Stimulated activated memory B cell treated with anti-CD40 and anti-IgM and Interleukin-4, amounts not matched to agents 10 μg/mL and 1 μg/mL and 100 μg/mL, for 72 hours (primary cell): ENCODE data around the gene MRPL4.

Experiments
- ATAC-seq: fragments of 150-1000 bp; cut with Tn5 transposase; 2 replicates; pipeline ENCODE4 v1.10.0; 2021
- H3K27ac Mint-ChIP-seq: one replicate; pipeline ENCODE4 v1.8.0; 2022; ENCODE audit warnings: mild to moderate bottlenecking, mixed read lengths
- H3K27me3 Mint-ChIP-seq: one replicate; pipeline ENCODE4 v1.8.0; 2022; ENCODE audit warnings: mixed read lengths
- H3K36me3 Mint-ChIP-seq: one replicate; pipeline ENCODE4 v1.8.0; 2022; ENCODE audit warnings: mixed read lengths
- H3K4me1 Mint-ChIP-seq: one replicate; pipeline ENCODE4 v1.8.0; 2022; ENCODE audit warnings: mixed read lengths
- H3K4me3 Mint-ChIP-seq: one replicate; pipeline ENCODE4 v1.8.0; 2022; ENCODE audit warnings: mild to moderate bottlenecking, moderate library complexity, mixed read lengths
- H3K9me3 Mint-ChIP-seq: one replicate; pipeline ENCODE4 v1.8.0; 2022; ENCODE audit warnings: mixed read lengths

MRPL4 gene

DNA sequence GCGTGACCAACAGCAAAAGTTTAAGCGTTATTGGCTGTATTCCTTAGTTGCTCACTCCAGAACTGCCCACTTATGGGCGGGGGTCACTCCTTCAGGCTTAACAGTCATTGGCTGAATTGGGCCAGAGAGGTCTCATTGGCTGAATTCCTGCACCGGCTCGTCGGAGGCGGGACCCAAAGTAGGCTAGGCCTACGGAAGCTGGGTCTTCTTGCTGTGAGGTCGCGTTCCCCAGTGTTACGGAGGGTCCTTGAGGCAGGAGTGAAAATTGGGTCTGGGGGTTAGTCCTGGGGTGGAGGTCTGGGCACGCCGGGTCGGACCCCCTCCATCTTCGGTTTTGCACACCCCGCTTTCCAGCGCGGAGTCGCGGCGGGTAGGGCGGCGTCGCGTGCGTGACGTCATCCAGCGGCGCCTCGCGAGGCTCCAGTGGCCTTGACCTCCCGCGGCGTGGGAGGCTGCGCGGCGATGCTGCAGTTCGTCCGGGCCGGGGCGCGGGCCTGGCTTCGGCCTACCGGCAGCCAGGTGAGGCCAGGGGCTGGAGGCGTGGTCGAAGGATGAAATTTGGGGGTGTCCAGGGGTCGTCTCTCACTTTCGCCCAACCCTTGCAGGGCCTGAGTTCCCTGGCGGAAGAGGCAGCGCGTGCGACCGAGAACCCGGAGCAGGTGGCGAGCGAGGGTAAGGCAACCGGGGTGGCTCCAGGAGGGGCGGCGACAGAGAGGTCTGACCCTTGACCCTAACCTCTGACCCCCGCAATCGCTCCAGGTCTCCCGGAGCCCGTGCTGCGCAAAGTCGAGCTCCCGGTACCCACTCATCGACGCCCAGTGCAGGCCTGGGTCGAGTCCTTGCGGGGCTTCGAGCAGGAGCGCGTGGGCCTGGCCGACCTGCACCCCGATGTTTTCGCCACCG lies at the start of gene MRPL4:
MRPL4 (plus strand) TSS at position 423 of the 903 bp plus-strand sequence; CDS start at position 463, 40 bp downstream.
- no peaks in the 10 kb centered on the region for H3K27me3 Mint-ChIP-seq
- peak within 1 kb of the TSS; percentile 98 for H3K27ac Mint-ChIP-seq
- peak within 1 kb of the TSS; percentile 99 for H3K4me3 Mint-ChIP-seq
- ATAC-seq, result peak; percentile 99
- peaks cover 33% of the 10 kb centered on the region for H3K36me3 Mint-ChIP-seq
- H3K4me1 Mint-ChIP-seq, result peaks cover 54% of the 10 kb centered on the region
- no peaks in the 10 kb centered on the region for H3K9me3 Mint-ChIP-seq

GRCh38 chr19:10203686-10204085 lies 48.3 kb upstream of the MRPL4 start:
- no peaks in the 10 kb centered on the region for H3K36me3 Mint-ChIP-seq
- peaks cover 12% of the 10 kb centered on the region for H3K4me1 Mint-ChIP-seq
- no peaks in the 10 kb centered on the region for H3K27me3 Mint-ChIP-seq
- H3K4me3 Mint-ChIP-seq, result no peak overlapping the region
- no peak overlapping the region for H3K27ac Mint-ChIP-seq
- no peak for ATAC-seq
- peaks cover 3% of the 10 kb centered on the region for H3K9me3 Mint-ChIP-seq

GRCh38 chr19:10205636-10206035 lies 46.4 kb upstream of the MRPL4 start:
- peaks cover 3% of the 10 kb centered on the region for H3K9me3 Mint-ChIP-seq
- peaks cover 7% of the 10 kb centered on the region for H3K4me1 Mint-ChIP-seq
- no peaks in the 10 kb centered on the region for H3K36me3 Mint-ChIP-seq
- H3K27ac Mint-ChIP-seq, result no peak overlapping the region
- H3K27me3 Mint-ChIP-seq, result no peaks in the 10 kb centered on the region
- ATAC-seq, result no peak
- no peak overlapping the region for H3K4me3 Mint-ChIP-seq

GRCh38 chr19:10206226-10206885 lies 45.7 kb upstream of the MRPL4 start:
- no peak for ATAC-seq
- Mint-ChIP-seq H3K36me3 (no peaks in the 10 kb centered on the region), H3K27ac (no peak overlapping the region), H3K4me1 (peaks cover 7% of the 10 kb centered on the region), H3K9me3 (peaks cover 3% of the 10 kb centered on the region), H3K4me3 (no peak overlapping the region), H3K27me3 (no peaks in the 10 kb centered on the region)

- peaks cover 7% of the 10 kb centered on the region for H3K4me1 Mint-ChIP-seq
- no peak for ATAC-seq
- H3K9me3 Mint-ChIP-seq, result peaks cover 3% of the 10 kb centered on the region
- H3K27ac Mint-ChIP-seq, result no peak overlapping the region
- H3K36me3 Mint-ChIP-seq, result no peaks in the 10 kb centered on the region
- no peaks in the 10 kb centered on the region for H3K27me3 Mint-ChIP-seq
- no peak overlapping the region for H3K4me3 Mint-ChIP-seq
Observed at GRCh38 chr19:10207026-10207425, 45.0 kb upstream of the MRPL4 start.

DNA sequence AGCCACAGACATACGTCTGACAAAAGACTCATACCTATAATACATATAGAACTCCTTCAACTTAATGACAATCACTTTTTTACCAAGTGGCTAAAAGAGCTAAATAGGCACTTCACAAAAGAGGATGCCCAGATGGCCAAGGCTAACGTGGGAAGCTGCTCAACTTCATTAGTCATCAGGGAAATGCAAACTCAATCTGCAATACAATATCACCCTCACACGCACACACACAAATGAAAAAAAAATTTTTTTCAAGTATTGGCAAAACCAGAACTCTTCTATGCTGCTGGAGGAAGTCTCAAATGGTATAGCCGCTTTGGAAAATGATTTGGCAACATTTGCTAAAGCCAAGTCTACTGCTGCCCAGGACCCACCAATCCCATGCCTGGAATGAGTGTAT lies 42.7 kb upstream of the MRPL4 start:
- Mint-ChIP-seq H3K4me3 (no peak overlapping the region), H3K36me3 (no peaks in the 10 kb centered on the region), H3K27me3 (no peaks in the 10 kb centered on the region), H3K27ac (no peak overlapping the region), H3K4me1 (peaks cover 7% of the 10 kb centered on the region), H3K9me3 (peaks cover 3% of the 10 kb centered on the region)
- ATAC-seq, result no peak

- no peak overlapping the region for H3K27ac Mint-ChIP-seq
Observed at GRCh38 chr19:10211061-10211460, 41.0 kb upstream of the MRPL4 start.

DNA sequence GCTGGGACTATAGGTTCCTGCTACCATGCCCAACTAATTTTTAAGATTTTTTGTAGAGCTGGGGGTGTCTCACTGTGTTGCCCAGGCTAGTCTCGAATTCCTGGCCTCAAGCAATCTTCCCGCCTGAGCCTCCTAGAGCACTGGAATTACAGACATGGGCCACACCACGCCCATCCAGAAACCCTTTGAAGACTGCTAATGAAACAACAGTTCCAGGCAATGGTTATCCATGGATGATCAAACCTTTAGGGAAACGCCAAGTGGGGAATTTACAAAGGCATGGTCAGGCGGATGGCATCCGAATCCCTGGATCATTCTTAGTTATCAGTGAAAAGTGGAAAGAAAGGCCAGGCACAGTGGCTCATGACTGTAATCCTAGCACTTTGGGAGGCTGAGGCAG lies 40.3 kb upstream of the MRPL4 start:
- no peak overlapping the region for H3K27ac Mint-ChIP-seq
- H3K9me3 Mint-ChIP-seq, result peaks cover 3% of the 10 kb centered on the region
- H3K27me3 Mint-ChIP-seq, result no peaks in the 10 kb centered on the region
- no peak overlapping the region for H3K4me3 Mint-ChIP-seq
- ATAC-seq, result no peak
- H3K4me1 Mint-ChIP-seq, result no peaks in the 10 kb centered on the region
- no peaks in the 10 kb centered on the region for H3K36me3 Mint-ChIP-seq

More at GRCh38 chr19:10211061-10211460, 41.0 kb upstream of the MRPL4 start:
- Mint-ChIP-seq H3K4me1 (no peaks in the 10 kb centered on the region), H3K4me3 (no peak overlapping the region), H3K27me3 (no peaks in the 10 kb centered on the region), H3K36me3 (no peaks in the 10 kb centered on the region), H3K9me3 (peaks cover 3% of the 10 kb centered on the region)
- no peak for ATAC-seq

DNA sequence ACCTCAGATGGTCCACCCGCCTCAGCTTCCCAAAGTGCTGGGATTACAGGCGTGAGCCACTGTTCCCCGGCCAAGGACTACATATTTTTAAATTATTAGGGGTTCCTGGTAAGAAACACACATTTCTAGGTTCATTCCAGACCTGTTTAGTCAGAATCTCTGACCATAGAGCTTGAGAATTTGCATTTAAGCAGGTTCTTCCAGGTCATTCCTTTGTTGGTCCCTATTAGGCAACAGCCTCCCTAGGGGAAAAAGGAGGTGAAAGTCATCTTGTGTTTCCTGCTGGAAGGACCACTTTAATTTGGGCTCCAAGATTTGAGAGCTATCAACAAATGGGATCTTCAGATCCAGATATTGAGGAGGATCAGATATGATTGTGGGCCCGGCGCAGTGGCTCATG lies 37.2 kb upstream of the MRPL4 start:
- Mint-ChIP-seq H3K4me3 (no peak overlapping the region), H3K27me3 (no peaks in the 10 kb centered on the region), H3K4me1 (peaks cover 12% of the 10 kb centered on the region), H3K9me3 (no peaks in the 10 kb centered on the region), H3K27ac (no peak overlapping the region), H3K36me3 (no peaks in the 10 kb centered on the region)
- ATAC-seq, result no peak

GRCh38 chr19:10217085-10217484 lies 34.9 kb upstream of the MRPL4 start:
- no peak for ATAC-seq
- H3K4me1 Mint-ChIP-seq, result peaks cover 32% of the 10 kb centered on the region
- H3K36me3 Mint-ChIP-seq, result no peaks in the 10 kb centered on the region
- H3K9me3 Mint-ChIP-seq, result no peaks in the 10 kb centered on the region
- no peak overlapping the region for H3K27ac Mint-ChIP-seq
- no peak overlapping the region for H3K4me3 Mint-ChIP-seq
- H3K27me3 Mint-ChIP-seq, result no peaks in the 10 kb centered on the region

DNA sequence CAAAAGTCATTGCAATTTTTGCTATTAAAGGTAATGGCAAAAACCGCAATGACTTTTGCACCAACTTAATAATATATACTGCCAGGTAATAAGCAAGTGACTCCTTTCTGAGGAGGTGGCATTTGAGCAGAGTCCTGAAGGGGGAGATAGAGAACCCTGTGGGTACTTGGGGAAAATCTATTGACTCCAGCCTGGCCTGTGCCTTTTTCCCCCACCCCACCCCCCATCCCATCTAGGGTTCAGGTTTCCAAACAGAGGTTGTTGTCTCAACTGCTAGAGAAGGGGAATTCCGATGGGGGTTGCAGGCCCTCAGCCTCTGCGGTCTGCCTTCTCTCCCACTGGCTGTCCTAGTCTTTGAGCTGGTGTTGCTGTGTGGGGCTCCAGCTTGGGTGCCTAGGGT lies 32.3 kb upstream of the MRPL4 start:
- Mint-ChIP-seq H3K4me1 (peaks cover 39% of the 10 kb centered on the region), H3K27ac (peak overlapping the region; percentile 30), H3K4me3 (no peak overlapping the region), H3K9me3 (no peaks in the 10 kb centered on the region), H3K36me3 (peaks cover 12% of the 10 kb centered on the region), H3K27me3 (no peaks in the 10 kb centered on the region)
- peak; percentile 86 for ATAC-seq

DNA sequence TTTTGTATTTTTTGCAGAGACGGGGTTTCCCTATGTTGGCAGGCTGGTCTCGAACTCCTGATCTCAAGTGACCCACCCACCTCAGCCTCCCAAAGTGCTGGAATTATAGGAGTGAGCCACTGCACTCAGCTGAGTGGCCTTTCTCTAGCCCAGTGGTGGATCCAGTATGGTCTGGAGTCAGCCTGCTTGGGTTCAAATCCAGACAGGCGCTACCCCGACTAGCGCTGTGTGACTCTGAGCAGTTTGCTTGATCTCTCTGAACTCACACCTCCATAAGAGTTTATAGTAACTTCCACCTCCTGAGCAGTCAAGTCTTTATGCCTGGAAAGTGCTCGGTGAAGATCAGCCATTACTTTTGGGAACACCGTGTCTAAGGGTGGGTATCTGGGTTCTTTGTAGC lies 31.3 kb upstream of the MRPL4 start:
- peaks cover 39% of the 10 kb centered on the region for H3K4me1 Mint-ChIP-seq
- H3K27me3 Mint-ChIP-seq, result no peaks in the 10 kb centered on the region
- no peak overlapping the region for H3K4me3 Mint-ChIP-seq
- H3K36me3 Mint-ChIP-seq, result peaks cover 12% of the 10 kb centered on the region
- H3K27ac Mint-ChIP-seq, result no peak overlapping the region
- ATAC-seq, result no peak
- H3K9me3 Mint-ChIP-seq, result no peaks in the 10 kb centered on the region

DNA sequence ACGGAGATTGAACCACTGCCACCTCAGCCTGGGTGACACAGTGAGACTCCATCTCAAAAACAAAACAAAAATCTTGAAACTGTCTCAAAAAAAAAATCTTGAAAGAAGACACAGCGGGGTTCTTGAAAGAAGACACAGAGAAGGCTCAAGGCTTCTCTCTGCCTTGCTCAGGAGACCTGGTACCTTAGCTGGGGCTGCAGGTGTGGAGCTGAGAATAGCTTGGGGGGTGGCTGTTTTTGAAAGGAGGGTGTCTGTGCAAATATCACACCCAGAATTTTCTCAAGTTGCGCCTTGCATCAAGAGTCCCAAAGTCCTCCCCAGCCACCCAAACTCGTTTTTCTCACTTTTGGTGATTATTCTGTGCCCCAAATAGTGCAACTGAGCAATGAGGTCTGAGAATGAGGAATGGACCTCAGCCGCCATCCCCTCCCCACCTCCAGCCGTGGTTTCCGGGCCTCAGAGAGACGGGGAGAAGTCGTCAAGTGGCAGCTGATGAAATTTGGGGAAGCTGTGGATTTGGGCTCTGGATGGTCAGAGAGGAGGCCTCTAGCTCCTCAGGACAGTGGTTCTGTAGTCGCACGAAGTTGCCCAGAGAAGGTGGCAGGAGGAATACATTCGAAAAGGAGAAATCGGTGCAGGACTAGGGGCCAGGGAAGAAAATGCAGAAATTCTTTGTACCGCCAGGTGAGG lies 29.7 kb upstream of the MRPL4 start:
- Mint-ChIP-seq H3K36me3 (peaks cover 12% of the 10 kb centered on the region), H3K9me3 (no peaks in the 10 kb centered on the region), H3K27ac (no peak overlapping the region), H3K4me3 (no peak overlapping the region), H3K4me1 (peaks cover 46% of the 10 kb centered on the region), H3K27me3 (no peaks in the 10 kb centered on the region)
- ATAC-seq, result no peak

GRCh38 chr19:10223488-10224213 lies 28.4 kb upstream of the MRPL4 start:
- Mint-ChIP-seq H3K4me3 (no peak overlapping the region), H3K27ac (no peak overlapping the region), H3K36me3 (peaks cover 12% of the 10 kb centered on the region), H3K4me1 (peaks cover 50% of the 10 kb centered on the region), H3K9me3 (no peaks in the 10 kb centered on the region), H3K27me3 (no peaks in the 10 kb centered on the region)
- ATAC-seq, result no peak

DNA sequence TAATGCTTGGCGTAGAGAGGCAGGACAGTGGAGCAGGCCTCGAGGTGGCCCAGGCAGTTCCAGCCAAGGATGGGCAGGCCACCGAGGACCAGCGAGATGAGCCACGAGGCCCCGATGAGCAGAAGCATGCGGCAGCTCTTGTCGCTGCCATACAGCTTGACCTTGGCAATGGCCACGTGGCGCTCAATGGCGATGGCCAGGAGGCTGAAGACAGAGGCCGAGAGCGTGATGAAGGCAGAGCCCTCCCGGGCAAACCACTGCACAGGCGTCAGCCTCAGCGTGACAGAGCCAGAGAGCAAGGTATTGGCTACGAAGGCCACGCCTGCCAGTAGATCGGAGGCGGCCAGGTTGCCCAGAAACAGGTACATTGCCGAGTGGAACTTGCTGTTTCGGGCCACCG lies 27.7 kb upstream of the MRPL4 start:
- Mint-ChIP-seq H3K36me3 (peaks cover 12% of the 10 kb centered on the region), H3K4me1 (peaks cover 50% of the 10 kb centered on the region), H3K27me3 (no peaks in the 10 kb centered on the region), H3K4me3 (no peak overlapping the region), H3K9me3 (no peaks in the 10 kb centered on the region), H3K27ac (no peak overlapping the region)
- ATAC-seq, result no peak
